Left colon (tissue), 2 donors: Measurements from ENCODE around the gene PDS5B. TPM values are rescaled to one million over a fixed set of nuclear protein-coding genes. Genes with fewer than 3 reads are reported as not detected.
"Not testable (repeated sequence)": the region's sequence is repeated elsewhere in the genome, so short reads cannot be mapped to it uniquely, and the experiment has no call there.

Experiments used
- ATAC-seq: fragments of 200-7000 bp; cut with Tn5 transposase; one replicate; pipeline ENCODE4 v1.9.1; 2020; ENCODE audit warnings: mild to moderate bottlenecking, moderate library complexity
- DNase-seq, 2 donors: peaks; one replicate each; pipeline ENCODE4 v3.0.0-alpha.2; 2020
- intact Hi-C, 2 donors: fragments of 100-400 bp; cut with DNase I in 1 of 2; cut with micrococcal nuclease in 1 of 2; formaldehyde crosslinking; loops; one replicate each; pipeline versions ENCODE4 v1.11.2 to v1.14.0; 2022; cut with DNase I, micrococcal nuclease
- total RNA-seq, 2 donors: library from RNA; stranded (reverse); fragmentation: NEBNext Ultra II Directional; extraction: Animal tissue kit (Norgen Biotek cat#: 25700); gene quantifications; one replicate each; pipeline ENCODE4 v1.2.1, GENCODE V29; 2021
- donor health status: DM: no; HTN: no; CAD: no.
- donor health status: DM: yes; HTN: yes; CAD: no.

Gene PDS5B
- total RNA-seq, 2 donors from 2014 or later = 29.2 to 29.7 TPM

GRCh38 chr13:32687275-32687674 lies 101.0 kb downstream of the PDS5B start:
- ATAC-seq (peak; percentile 85), DNase-seq (no peak)
- intact Hi-C loops = no loop called here

GRCh38 chr13:32695602-32696250 lies 109.5 kb downstream of the PDS5B start:
- intact Hi-C loops = no loop called here
- no peak for ATAC-seq

DNA sequence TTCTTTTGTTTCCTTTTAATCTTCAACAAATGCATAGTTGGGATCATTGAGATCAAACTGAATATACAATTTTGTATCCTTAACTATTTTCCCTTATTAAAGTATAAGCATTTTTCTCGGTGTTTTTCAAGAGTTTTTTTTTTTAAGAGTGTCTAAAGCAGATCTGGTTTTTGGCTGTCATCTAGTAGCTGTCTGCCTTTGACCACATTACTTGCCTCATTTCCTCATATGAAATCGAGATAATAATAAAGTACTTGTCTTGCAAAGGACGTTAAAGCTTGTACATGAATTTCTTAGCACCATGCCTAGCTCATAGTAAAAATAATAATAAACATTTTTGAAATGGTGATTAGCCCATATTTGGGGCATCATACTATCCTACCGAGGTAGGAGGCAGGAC lies 121.2 kb downstream of the PDS5B start:
- no peak for ATAC-seq
- DNase-seq = no peak
- intact Hi-C loops = no loop called here

More at GRCh38 chr13:32695602-32696250, 109.5 kb downstream of the PDS5B start:
- no peak for DNase-seq

DNA sequence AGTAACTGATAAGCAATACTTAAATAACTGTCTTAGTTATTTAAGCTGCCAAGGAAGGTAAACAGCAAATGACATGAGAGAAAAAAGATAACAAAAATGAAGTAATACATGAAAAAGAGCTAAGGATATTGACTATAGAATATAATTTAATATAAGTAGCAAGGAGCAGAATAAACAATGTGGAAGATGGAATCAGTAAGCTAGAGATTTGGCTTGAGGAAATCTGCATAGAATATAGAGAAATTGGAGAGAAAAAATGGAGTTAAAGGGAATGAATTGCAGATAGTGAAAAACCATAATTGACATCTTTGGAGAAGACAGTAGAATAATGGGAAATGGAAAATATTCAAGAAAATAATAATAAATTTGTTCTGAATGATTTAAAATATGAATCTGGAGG lies 127.1 kb downstream of the PDS5B start:
- no peak for DNase-seq
- intact Hi-C loops = no loop called here
- ATAC-seq = no peak

- ATAC-seq, intact Hi-C loops: not testable (repeated sequence)
These were observed 129.9 kb downstream of the PDS5B start for GRCh38 chr13:32716201-32716600.

GRCh38 chr13:32720026-32720425 lies 133.8 kb downstream of the PDS5B start:
- intact Hi-C loops = no loop called here
- ATAC-seq = no peak
- DNase-seq = no peak

More at GRCh38 chr13:32716201-32716600, 129.9 kb downstream of the PDS5B start:
- not testable (repeated sequence) for DNase-seq

DNA sequence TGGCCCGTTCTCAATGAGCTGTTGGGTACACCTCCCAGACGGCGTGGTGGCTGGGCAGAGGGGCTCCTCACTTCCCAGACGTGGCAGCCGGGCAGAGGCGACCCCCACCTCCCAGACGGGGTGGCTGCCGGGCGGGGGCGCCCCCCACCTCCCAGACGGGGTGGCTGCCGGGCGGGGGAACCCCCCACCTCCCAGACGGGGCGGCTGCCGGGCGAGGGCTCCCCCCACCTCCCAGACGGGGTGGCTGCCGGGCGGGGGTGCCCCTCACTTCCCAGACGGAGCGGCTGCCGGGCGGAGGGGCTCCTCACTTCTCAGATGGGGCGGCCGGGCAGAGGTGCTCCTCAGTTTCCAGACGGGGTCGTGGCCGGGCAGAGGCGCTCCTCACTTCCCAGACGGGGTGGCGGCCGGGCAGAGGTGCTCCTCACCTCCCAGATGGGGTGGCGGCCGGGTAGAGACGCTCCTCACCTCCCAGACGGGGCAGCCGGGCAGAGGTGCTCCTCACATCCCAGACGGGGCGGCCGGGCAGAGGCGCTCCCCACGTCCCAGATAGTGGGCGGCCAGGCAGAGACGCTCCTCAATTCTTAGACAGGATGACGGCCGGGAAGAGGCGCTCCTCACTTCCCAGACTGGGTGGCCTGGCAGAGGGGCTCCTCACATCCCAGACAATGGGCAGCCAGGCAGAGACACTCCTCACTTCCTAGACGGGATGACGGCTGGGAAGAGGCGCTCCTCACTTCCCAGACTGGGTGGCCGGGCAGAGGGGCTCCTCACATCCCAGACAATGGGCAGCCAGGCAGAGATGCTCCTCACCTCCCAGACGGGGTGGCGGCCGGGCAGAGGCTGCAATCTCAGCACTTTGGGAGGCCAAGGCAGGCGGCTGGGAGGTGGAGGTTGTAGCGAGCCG lies 135.1 kb downstream of the PDS5B start:
- DNase-seq, ATAC-seq, intact Hi-C loops: not testable (repeated sequence)

GRCh38 chr13:32722340-32722739 lies 136.1 kb downstream of the PDS5B start:
- DNase-seq = no peak
- ATAC-seq = no peak
- intact Hi-C loops = no loop called here

- intact Hi-C loops = no loop called here
- ATAC-seq (no peak), DNase-seq (no peak)
These were observed 137.7 kb downstream of the PDS5B start for GRCh38 chr13:32723987-32724386.

DNA sequence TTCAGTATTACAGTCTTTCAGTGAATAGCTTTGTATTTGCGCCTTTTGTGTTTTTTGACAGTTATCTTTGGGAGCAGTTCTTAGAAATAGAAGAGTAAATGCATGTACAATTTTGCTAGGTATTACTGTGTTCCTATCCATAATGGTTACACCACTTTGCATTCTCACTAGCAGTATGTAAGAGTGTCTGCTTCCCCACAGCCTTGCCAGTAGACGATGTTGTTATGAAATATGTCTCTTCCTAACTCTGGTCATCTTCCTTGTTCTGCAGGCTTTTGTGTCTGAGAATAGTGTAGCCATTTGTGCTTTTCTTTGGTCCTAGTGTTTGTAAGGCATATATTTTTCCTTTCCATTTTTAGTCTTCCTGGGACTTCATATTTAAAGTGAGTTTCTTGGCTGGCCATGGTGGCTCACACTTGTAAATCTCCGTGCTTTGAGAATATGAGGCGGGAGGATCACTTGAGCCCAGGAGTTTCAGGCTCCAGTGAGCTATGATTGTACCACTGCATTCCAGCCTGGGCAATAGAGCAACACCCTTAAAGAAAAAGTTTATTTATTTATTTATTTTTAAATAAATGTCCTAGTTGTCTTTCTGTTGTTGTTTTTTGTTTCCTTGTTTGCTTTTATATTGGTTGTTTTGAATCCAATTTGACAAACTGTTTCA lies 140.3 kb downstream of the PDS5B start:
- ATAC-seq (no peak), DNase-seq (no peak)
- intact Hi-C loops = no loop called here

DNA sequence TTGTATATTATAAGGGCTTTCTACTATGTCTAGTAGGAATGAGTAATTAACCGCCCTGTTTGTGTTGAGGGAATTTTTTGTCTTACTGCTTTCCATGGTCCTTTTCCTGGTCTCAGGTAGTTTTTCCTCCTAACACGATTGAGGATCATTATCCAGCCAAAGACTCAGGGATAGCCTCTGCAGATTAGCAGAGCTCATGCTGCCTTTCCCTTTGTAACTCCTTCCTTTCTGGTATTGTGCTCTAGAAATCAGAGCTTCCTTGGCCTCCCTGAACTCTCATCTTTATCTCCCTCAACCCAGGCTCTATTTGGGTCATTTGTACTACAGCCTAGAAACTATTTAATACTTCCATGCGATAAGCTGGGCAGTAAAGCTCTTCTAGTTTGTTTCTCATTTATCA lies 142.1 kb downstream of the PDS5B start:
- ATAC-seq (no peak), DNase-seq (no peak)
- intact Hi-C loops = no loop called here

DNA sequence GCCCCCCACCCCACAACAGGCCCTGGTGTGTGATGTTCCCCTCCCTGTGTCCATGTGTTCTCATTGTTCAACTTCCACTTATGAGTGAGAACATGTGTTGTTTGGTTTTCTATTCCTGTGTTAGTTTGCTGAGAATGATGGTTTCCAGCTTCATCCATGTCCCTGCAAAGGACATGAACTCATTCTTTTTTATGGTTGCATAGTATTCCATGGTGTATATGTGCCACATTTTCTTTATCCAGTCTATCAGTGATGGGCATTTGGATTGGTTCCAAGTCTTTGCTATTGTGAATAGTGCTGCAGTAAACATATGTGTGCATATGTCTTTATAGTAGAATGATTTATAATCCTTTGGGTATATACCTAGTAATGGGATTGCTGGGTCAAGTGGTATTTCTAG lies 142.8 kb downstream of the PDS5B start:
- intact Hi-C loops, ATAC-seq, DNase-seq: not testable (repeated sequence)

- intact Hi-C loops = no loop called here
- no peak for ATAC-seq
- DNase-seq = no peak
These were observed 144.8 kb downstream of the PDS5B start for GRCh38 chr13:32731074-32731473.

- ATAC-seq (no peak), DNase-seq (no peak)
- intact Hi-C loops = no loop called here
These were observed 145.3 kb downstream of the PDS5B start for GRCh38 chr13:32731576-32731975.

GRCh38 chr13:32733690-32734089 lies 147.4 kb downstream of the PDS5B start:
- no peak for DNase-seq
- intact Hi-C loops = no loop called here
- no peak for ATAC-seq

DNA sequence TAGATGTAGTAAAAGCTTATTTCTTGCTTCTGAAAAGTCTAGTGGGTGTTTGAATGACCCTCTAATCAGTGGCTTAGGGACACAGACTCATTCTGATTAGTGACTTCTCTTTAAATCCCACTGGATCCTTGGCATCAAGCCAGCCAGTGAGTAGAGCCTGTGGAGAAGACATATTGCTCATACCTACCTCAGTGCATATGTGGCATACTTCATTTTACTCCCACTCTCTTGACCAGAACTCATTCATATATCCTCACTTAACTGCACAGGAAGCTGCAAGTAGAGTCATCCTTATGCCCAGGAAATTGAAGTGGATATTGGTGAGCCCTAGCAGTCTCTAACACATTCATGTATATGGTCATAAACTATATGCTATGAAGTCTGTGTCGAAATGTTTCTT lies 148.3 kb downstream of the PDS5B start:
- no peak for ATAC-seq
- intact Hi-C loops = no loop called here
- no peak for DNase-seq

DNA sequence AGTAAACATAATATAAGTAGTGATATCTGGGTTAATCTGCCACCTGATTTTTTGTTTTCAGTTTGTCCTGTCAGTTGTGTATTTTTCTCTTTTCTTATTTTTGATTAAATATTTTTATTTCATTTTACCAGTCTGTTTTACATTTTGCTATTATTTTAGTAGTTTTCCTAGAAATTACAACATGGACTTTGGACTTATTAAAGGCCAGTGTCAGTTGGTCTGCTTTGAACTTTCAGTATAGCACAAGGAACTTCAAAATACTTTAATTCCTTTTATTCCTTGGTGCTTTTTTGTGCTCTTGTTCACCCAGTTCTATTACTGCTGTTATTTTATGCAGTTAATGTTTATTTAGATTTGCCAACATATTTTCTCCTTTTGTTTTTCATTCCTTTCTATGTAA lies 149.6 kb downstream of the PDS5B start:
- intact Hi-C loops = no loop called here
- DNase-seq (no peak), ATAC-seq (peak; percentile 26)

- intact Hi-C loops = no loop called here
- DNase-seq = no peak
- peak; percentile 34 for ATAC-seq
These were observed 150.4 kb downstream of the PDS5B start for GRCh38 chr13:32736648-32737047.

DNA sequence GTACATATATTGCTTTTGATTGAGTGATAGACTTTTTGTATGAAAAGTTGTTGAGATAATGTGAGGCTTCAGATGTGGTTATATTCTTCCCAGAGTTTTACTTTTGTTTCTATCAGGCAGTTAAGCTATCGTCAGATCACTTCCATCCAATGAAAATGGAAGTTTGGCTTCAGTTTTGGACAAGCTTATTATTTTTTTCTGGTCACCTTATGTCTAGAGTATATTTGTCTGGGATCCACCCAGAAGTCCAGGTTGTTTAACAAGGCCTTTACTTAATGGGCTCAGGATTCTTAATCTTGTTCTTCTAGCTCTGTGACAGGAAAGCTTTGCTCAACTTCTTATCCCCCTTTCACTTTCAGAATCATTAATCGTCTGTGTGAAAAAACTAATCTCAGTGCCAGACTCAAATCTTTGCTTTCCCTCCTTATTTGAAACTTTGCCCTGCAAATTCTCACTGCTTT lies 150.9 kb downstream of the PDS5B start:
- intact Hi-C loops = no loop called here
- peak; percentile 69 for ATAC-seq
- DNase-seq = no peak

GRCh38 chr13:32737679-32738078 lies 151.4 kb downstream of the PDS5B start:
- peak; percentile 84 for ATAC-seq
- intact Hi-C loops = no loop called here
- no peak for DNase-seq
